Endothelial cell of umbilical vein (primary cell): Measurements from ENCODE around the gene SWT1. TPM values are rescaled to one million over a fixed set of nuclear protein-coding genes. Genes with fewer than 3 reads are reported as not detected.

Experiments
- BruUV-seq: library from RNA; stranded (reverse); fragments of 400-500 nt; replicated peaks from 2 replicates; lab custom pipeline; 2021; lab: Mats Ljungman, UMichigan
- CTCF ChIA-PET: fragments of 300-600, 350-600 bp; sonication (Branson Sonifier 250); formaldehyde crosslinking; loops from one replicate; lab custom pipeline; 2021; ENCODE audit warnings: antibody characterized with exemption, inconsistent platforms; lab: Charles Lee
- POLR2A ChIA-PET: fragments of 300-600, 350-600 bp; sonication (Branson Sonifier 250); formaldehyde crosslinking; loops from one replicate; lab custom pipeline; 2021; ENCODE audit warnings: antibody characterized with exemption, inconsistent platforms; lab: Charles Lee
- DNase-seq: peaks from one replicate; pipeline ENCODE4 v3.0.0-alpha.2; 2011; ENCODE audit warnings: low read depth, low spot score
- FAIRE-seq: peaks from 2 replicates; lab custom pipeline; 2011; peaks lifted over from hg19 to GRCh38; lab: Jason Lieb, UNC
- H2AFZ ChIP-seq: 2 replicates; pipeline ENCODE4 v1.6.0; 2012; ENCODE audit warnings: low read depth, low read length, control low read depth, inconsistent platforms
- H3K27ac ChIP-seq: 2 replicates; pipeline ENCODE4 v1.5.1; 2011; ENCODE audit warnings: low read depth, mild to moderate bottlenecking, control low read depth, low read length, moderate library complexity; ENCODE audit not compliant: insufficient read depth
- H3K27me3 ChIP-seq, 2 experiments: 2 replicates each; pipeline versions ENCODE4 v1.6.0 to v1.6.1; 2011; ENCODE audit warnings: low read length in 2 of 2, mixed read lengths in 1 of 2; ENCODE audit not compliant: control insufficient read depth in 2 of 2, insufficient read depth in 2 of 2
- H3K36me3 ChIP-seq, 2 experiments: 2 replicates in 1 of 2; 3 replicates in 1 of 2; pipeline ENCODE4 v1.5.1; 2011; ENCODE audit warnings: low read length in 2 of 2, mild to moderate bottlenecking in 1 of 2, moderate library complexity in 1 of 2; ENCODE audit not compliant: control insufficient read depth in 2 of 2, insufficient read depth in 2 of 2; ENCODE audit errors: extremely low read depth in 1 of 2
- H3K4me1 ChIP-seq: 3 replicates; pipeline ENCODE4 v1.5.1; 2011; ENCODE audit warnings: mild to moderate bottlenecking, low read length; ENCODE audit not compliant: control insufficient read depth, insufficient read depth; ENCODE audit errors: extremely low read depth
- H3K4me2 ChIP-seq: 2 replicates; pipeline ENCODE4 v1.6.1; 2011; ENCODE audit warnings: low read length, control low read depth, mixed read lengths; ENCODE audit not compliant: insufficient read depth
- H3K4me3 ChIP-seq, 3 experiments: fragments of 200-600 bp in 1 of 3; sonication (generic), shearing (Covaris generic) in 1 of 3; replicated peaks in 1 of 3; 2 replicates each; pipeline ENCODE4 v1.5.1; 2011 to 2016; ENCODE audit warnings: control low read depth in 3 of 3, low read length in 3 of 3, mild to moderate bottlenecking in 2 of 3, inconsistent platforms in 1 of 3, low read depth in 1 of 3, moderate library complexity in 1 of 3; ENCODE audit not compliant: insufficient read depth in 1 of 3
- H3K79me2 ChIP-seq: 2 replicates; pipeline ENCODE4 v1.6.0; 2012; ENCODE audit warnings: low read length, inconsistent platforms; ENCODE audit not compliant: control insufficient read depth, insufficient read depth
- H3K9ac ChIP-seq: replicated peaks from 2 replicates; pipeline ENCODE3; 2011; ENCODE audit warnings: low read length, control low read depth; ENCODE audit not compliant: insufficient read depth; ENCODE audit errors: extremely low read depth
- H3K9me1 ChIP-seq: replicated peaks from 3 replicates; pipeline ENCODE4 v1.6.0; 2011; ENCODE audit warnings: mild to moderate bottlenecking, low read length; ENCODE audit not compliant: control insufficient read depth, insufficient read depth; ENCODE audit errors: extremely low read depth
- H3K9me3 ChIP-seq: replicated peaks from 2 replicates; pipeline ENCODE4 v1.5.1; 2012; ENCODE audit warnings: low read length, inconsistent platforms; ENCODE audit not compliant: control insufficient read depth, insufficient read depth
- H4K20me1 ChIP-seq: replicated peaks from 2 replicates; pipeline ENCODE3; 2011; ENCODE audit warnings: mild to moderate bottlenecking, low read length; ENCODE audit not compliant: control insufficient read depth, insufficient read depth; ENCODE audit errors: extremely low read depth
- CTCF ChIP-seq, 2 donors: IDR thresholded peaks; 1 replicate in 1 of 2; 2 replicates in 1 of 2; pipeline ENCODE4 v1.5.1; 2011; ENCODE audit warnings: low read length in 2 of 2, mild to moderate bottlenecking in 2 of 2, moderate library complexity in 2 of 2, control low read depth in 1 of 2, inconsistent platforms in 1 of 2, low read depth in 1 of 2; ENCODE audit not compliant: insufficient read depth in 1 of 2; ENCODE audit errors: extremely low read depth in 1 of 2
- EZH2 ChIP-seq: IDR thresholded peaks from 2 replicates; pipeline ENCODE4 v1.6.1; 2012; ENCODE audit warnings: borderline replicate concordance, low read depth, mild to moderate bottlenecking, moderate library complexity, low read length, inconsistent platforms; ENCODE audit not compliant: severe bottlenecking
- FOS ChIP-seq: IDR thresholded peaks from 2 replicates; pipeline ENCODE4 v1.6.1; 2011; ENCODE audit warnings: mild to moderate bottlenecking, low read length, moderate library complexity, borderline replicate concordance; ENCODE audit not compliant: insufficient read depth
- GATA2 ChIP-seq: IDR thresholded peaks from 2 replicates; pipeline ENCODE4 v1.7.0; 2011; ENCODE audit warnings: low read depth, mild to moderate bottlenecking, moderate library complexity, mixed read lengths, low read length; ENCODE audit not compliant: insufficient read length, insufficient read depth
- JUN ChIP-seq: IDR thresholded peaks from 2 replicates; pipeline ENCODE4 v1.6.1; 2011; ENCODE audit warnings: borderline replicate concordance, low read depth; ENCODE audit not compliant: insufficient read length, insufficient read depth
- MAX ChIP-seq: IDR thresholded peaks from 2 replicates; pipeline ENCODE4 v1.6.1; 2011; ENCODE audit not compliant: insufficient read depth, insufficient read length
- MYC ChIP-seq: IDR thresholded peaks from one replicate; pipeline ENCODE4 v1.6.1; 2011; ENCODE audit warnings: mild to moderate bottlenecking, low read depth, low read length
- POLR2A ChIP-seq: IDR thresholded peaks from 2 replicates; pipeline ENCODE4 v1.6.1; 2012; ENCODE audit warnings: low read depth, mild to moderate bottlenecking, control low read depth, low read length
- POLR2AphosphoS5 ChIP-seq: IDR thresholded peaks from 2 replicates; pipeline ENCODE4 v1.6.1; 2012; ENCODE audit warnings: low read depth, mild to moderate bottlenecking, control low read depth, low read length, moderate library complexity; ENCODE audit not compliant: insufficient read depth
- dilution Hi-C: fragments of 300-500 bp; cut with MboI; formaldehyde crosslinking; loops from one replicate; pipeline ENCODE4 v1.15.0; 2019; ENCODE audit warnings: low sequenced_read_pairs; ENCODE audit not compliant: extremely low pct_ligation_motif_present
- intact Hi-C: fragments of 100-400 bp; cut with micrococcal nuclease; formaldehyde crosslinking; loops from one replicate; pipeline ENCODE4 v1.10.0; 2022
- polyA plus RNA-seq, 4 experiments: library from polyadenylated mRNA; depleted of rRNA in 3 of 4; stranded (reverse) in 3 of 4; unstranded in 1 of 4; fragments of >200 nt; gene quantifications; 2 replicates each; pipeline versions ENCODE4 v1.2.1 to v1.2.3, GENCODE V29; 2011 to 2012; ENCODE audit warnings: missing spikeins in 1 of 4
- total RNA-seq: library from RNA; stranded (reverse); gene quantifications from 2 replicates; pipeline ENCODE4 v1.2.3, GENCODE V29; 2021

The SWT1 gene
- total and polyA plus RNA-seq, 2 donors (not counting 3 experiments of a cell fraction or from before 2014, with no cell fraction given) = 1.0 to 4.3 TPM

DNA sequence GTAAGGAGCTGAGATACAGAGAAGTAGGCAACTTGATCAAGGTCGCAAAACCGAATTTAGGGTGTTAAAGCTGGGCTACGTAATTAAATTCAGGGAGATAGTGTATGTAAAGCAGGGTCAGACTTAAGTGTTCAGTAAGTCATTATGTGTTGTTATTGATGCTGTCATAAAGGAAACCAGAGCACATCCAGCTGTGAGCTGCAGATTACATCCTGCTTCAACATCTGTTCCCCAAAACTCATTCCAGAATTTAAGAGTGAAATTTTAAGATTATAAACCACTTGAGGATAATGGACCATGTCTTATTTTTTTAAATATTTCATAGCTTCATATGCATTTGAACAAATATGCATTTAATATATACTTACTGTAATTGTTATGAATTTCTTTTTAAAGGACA, 110.3 kb downstream of the SWT1 start:
- Histone ChIP-seq H3K27ac (no peak overlapping the region), H3K27me3 (no peaks in the 10 kb centered on the region), H3K4me1 (no peaks in the 10 kb centered on the region), H3K9me1 (no peaks in the 10 kb centered on the region), H4K20me1 (no peaks in the 10 kb centered on the region), H2AFZ (no peak overlapping the region), H3K9me3 (no peaks in the 10 kb centered on the region), H3K36me3 (no peaks in the 10 kb centered on the region), H3K4me3 (no peak overlapping the region), H3K79me2 (no peaks in the 10 kb centered on the region), H3K9ac (no peak overlapping the region), H3K4me2 (no peak overlapping the region)
- intact Hi-C loops (no loop called here), dilution Hi-C loops (no loop called here)
- BruUV-seq = no TSS peak
- ChIA-PET POLR2A (no interaction called here), CTCF (interaction anchor here (1.0 kb wide), 1 partner anchor 9 kb away, joined by 3 read pairs; no protein-coding TSS in a partner anchor)
- FAIRE-seq (no peak), DNase-seq (no peak)
- no peak for TF ChIP-seq EZH2
- TF ChIP-seq FOS = no peak
- TF ChIP-seq MYC = no peak
- no peak for TF ChIP-seq POLR2AphosphoS5
- TF ChIP-seq POLR2A = no peak
- TF ChIP-seq MAX = no peak
- no peak for TF ChIP-seq JUN
- TF ChIP-seq CTCF (IDR thresholded peaks at IDR 0.05; ENCODE audit: extremely low read depth in 1 of 2, insufficient read depth in 1 of 2, low read depth in 1 of 2, low read length in 2 of 2) = no peak
- no peak for TF ChIP-seq GATA2
